Measurements from ENCODE around the gene BHLHE23.

DNA sequence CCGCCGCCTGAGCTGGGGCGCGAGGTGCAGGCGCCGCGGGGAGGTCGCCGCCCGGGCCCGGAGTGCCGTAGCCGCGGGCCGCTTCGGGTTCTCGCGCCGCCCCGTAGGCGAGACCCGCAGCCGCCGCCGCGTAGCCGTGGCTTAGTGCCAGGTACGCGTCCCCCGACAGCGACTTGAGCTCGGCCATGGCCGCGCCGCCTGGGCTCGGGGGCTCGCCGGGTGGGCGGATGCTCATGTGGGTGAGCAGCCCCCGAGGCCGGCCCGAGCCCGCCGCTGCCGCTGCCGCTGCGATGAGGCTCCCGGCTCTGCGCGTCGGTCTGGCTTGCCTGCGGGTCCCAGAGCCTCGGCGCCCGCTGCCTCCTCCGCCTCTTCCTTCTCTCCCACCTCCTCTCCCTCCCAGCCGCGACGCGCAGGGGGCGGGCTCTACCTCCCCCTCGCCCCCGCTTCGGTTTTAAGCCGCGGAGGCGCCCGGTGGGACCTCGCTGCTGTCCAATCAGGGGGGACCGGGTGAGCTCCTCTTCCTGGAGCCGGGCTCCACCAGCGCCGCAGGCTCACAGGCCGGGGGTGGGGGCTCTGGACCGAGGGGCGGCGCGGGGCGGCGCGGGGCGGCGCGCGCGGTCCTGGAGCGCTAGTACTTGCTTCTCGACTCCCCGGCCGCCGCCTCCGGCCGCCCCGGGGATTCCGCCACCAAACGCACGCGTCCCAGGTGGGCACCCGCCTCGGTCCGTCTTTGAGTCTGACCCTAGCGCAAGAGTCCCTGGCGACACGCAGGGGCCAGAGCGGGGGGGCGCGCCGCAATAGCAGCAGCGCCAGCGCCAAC lies at the start of gene BHLHE23:
- TF ChIP-seq POLR2A (IDR thresholded peaks at IDR 0.05): no peak
- TF ChIP-seq, protein P1, sequence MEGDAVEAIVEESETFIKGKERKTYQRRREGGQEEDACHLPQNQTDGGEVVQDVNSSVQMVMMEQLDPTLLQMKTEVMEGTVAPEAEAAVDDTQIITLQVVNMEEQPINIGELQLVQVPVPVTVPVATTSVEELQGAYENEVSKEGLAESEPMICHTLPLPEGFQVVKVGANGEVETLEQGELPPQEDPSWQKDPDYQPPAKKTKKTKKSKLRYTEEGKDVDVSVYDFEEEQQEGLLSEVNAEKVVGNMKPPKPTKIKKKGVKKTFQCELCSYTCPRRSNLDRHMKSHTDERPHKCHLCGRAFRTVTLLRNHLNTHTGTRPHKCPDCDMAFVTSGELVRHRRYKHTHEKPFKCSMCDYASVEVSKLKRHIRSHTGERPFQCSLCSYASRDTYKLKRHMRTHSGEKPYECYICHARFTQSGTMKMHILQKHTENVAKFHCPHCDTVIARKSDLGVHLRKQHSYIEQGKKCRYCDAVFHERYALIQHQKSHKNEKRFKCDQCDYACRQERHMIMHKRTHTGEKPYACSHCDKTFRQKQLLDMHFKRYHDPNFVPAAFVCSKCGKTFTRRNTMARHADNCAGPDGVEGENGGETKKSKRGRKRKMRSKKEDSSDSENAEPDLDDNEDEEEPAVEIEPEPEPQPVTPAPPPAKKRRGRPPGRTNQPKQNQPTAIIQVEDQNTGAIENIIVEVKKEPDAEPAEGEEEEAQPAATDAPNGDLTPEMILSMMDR (IDR thresholded peaks at IDR 0.05): no peak

All from thyroid gland (tissue), 4 donors.